ENCODE measurements around the gene CENPC. TPM values are rescaled to one million over a fixed set of nuclear protein-coding genes. Genes with fewer than 3 reads are reported as not detected.

Gene CENPC
- total RNA-seq (2014; rRNA removed; shearing (Covaris generic)) = 8.8 and 9.5 TPM in 2 replicates
- 5.2 and 5.4 TPM in 2 replicates for polyA plus RNA-seq (2015; cell fraction: cytosol; rRNA removed)
- 23.5 and 32.5 TPM in 2 replicates for polyA plus RNA-seq (2015; cell fraction: nucleus; rRNA removed)

GRCh38 chr4:67545199-67546003 lies at the start of gene CENPC:
TSS of gene CENPC (minus strand) at chr4:67545503. CDS start at chr4:67545355, 148 bp downstream.
- in situ Hi-C loops (cut with HindIII; ENCODE audit: low pct_unique_long_range_greater_than_20kb, low sequenced_read_pairs) = no loop called here

GRCh38 chr4:67593741-67594175 lies 48.5 kb upstream of the CENPC start:
- in situ Hi-C loops (cut with HindIII; ENCODE audit: low pct_unique_long_range_greater_than_20kb, low sequenced_read_pairs) = no loop called here
- DNase-seq (ENCODE audit: low read depth, low spot score) = no peak

More at GRCh38 chr4:67545199-67546003, at the start of gene CENPC:
- DNase-seq (ENCODE audit: low read depth, low spot score) = peak; percentile 96

- DNase-seq (ENCODE audit: low read depth, low spot score) = no peak
- in situ Hi-C loops (cut with HindIII; ENCODE audit: low pct_unique_long_range_greater_than_20kb, low sequenced_read_pairs) = no loop called here
These were observed 41.9 kb upstream of the CENPC start for GRCh38 chr4:67587156-67587555.

- DNase-seq (ENCODE audit: low read depth, low spot score) = peak; percentile 58
- in situ Hi-C loops (cut with HindIII; ENCODE audit: low pct_unique_long_range_greater_than_20kb, low sequenced_read_pairs) = no loop called here
These were observed 39.2 kb upstream of the CENPC start for GRCh38 chr4:67584496-67584895.

GRCh38 chr4:67581913-67582312 lies 36.6 kb upstream of the CENPC start:
- in situ Hi-C loops (cut with HindIII; ENCODE audit: low pct_unique_long_range_greater_than_20kb, low sequenced_read_pairs) = no loop called here
- DNase-seq (ENCODE audit: low read depth, low spot score) = no peak

GRCh38 chr4:67581208-67581857 lies 36.0 kb upstream of the CENPC start:
- DNase-seq (ENCODE audit: low read depth, low spot score) = no peak
- in situ Hi-C loops (cut with HindIII; ENCODE audit: low pct_unique_long_range_greater_than_20kb, low sequenced_read_pairs) = no loop called here

- DNase-seq (ENCODE audit: low read depth, low spot score) = no peak
- in situ Hi-C loops (cut with HindIII; ENCODE audit: low pct_unique_long_range_greater_than_20kb, low sequenced_read_pairs) = no loop called here
These were observed 35.3 kb upstream of the CENPC start for GRCh38 chr4:67580577-67580976.

- DNase-seq (ENCODE audit: low read depth, low spot score) = no peak
- in situ Hi-C loops (cut with HindIII; ENCODE audit: low pct_unique_long_range_greater_than_20kb, low sequenced_read_pairs) = no loop called here
These were observed 31.2 kb upstream of the CENPC start for GRCh38 chr4:67576538-67576937.

- no peak for DNase-seq (ENCODE audit: low read depth, low spot score)
- in situ Hi-C loops (cut with HindIII; ENCODE audit: low pct_unique_long_range_greater_than_20kb, low sequenced_read_pairs) = no loop called here
These were observed 30.8 kb upstream of the CENPC start for GRCh38 chr4:67576059-67576466.

GRCh38 chr4:67575232-67576058 lies 30.1 kb upstream of the CENPC start:
- no peak for DNase-seq (ENCODE audit: low read depth, low spot score)

GRCh38 chr4:67573193-67573592 lies 27.9 kb upstream of the CENPC start:
- in situ Hi-C loops (cut with HindIII; ENCODE audit: low pct_unique_long_range_greater_than_20kb, low sequenced_read_pairs) = no loop called here
- no peak for DNase-seq (ENCODE audit: low read depth, low spot score)

More at GRCh38 chr4:67575232-67576058, 30.1 kb upstream of the CENPC start:
- in situ Hi-C loops (cut with HindIII; ENCODE audit: low pct_unique_long_range_greater_than_20kb, low sequenced_read_pairs) = no loop called here

- in situ Hi-C loops (cut with HindIII; ENCODE audit: low pct_unique_long_range_greater_than_20kb, low sequenced_read_pairs) = no loop called here
- no peak for DNase-seq (ENCODE audit: low read depth, low spot score)
These were observed 26.7 kb upstream of the CENPC start for GRCh38 chr4:67571975-67572374.

- in situ Hi-C loops (cut with HindIII; ENCODE audit: low pct_unique_long_range_greater_than_20kb, low sequenced_read_pairs) = no loop called here
- DNase-seq (ENCODE audit: low read depth, low spot score) = no peak
These were observed 25.2 kb upstream of the CENPC start for GRCh38 chr4:67570537-67570936.

- in situ Hi-C loops (cut with HindIII; ENCODE audit: low pct_unique_long_range_greater_than_20kb, low sequenced_read_pairs) = no loop called here
- no peak for DNase-seq (ENCODE audit: low read depth, low spot score)
These were observed 23.5 kb upstream of the CENPC start for GRCh38 chr4:67568820-67569219.

GRCh38 chr4:67566335-67566734 lies 21.0 kb upstream of the CENPC start:
- in situ Hi-C loops (cut with HindIII; ENCODE audit: low pct_unique_long_range_greater_than_20kb, low sequenced_read_pairs) = no loop called here
- no peak for DNase-seq (ENCODE audit: low read depth, low spot score)

GRCh38 chr4:67565284-67565683 lies 20.0 kb upstream of the CENPC start:
- in situ Hi-C loops (cut with HindIII; ENCODE audit: low pct_unique_long_range_greater_than_20kb, low sequenced_read_pairs) = no loop called here
- no peak for DNase-seq (ENCODE audit: low read depth, low spot score)

- no peak for DNase-seq (ENCODE audit: low read depth, low spot score)
- in situ Hi-C loops (cut with HindIII; ENCODE audit: low pct_unique_long_range_greater_than_20kb, low sequenced_read_pairs) = no loop called here
These were observed 13.2 kb upstream of the CENPC start, which contains the start of gene STAP1 for GRCh38 chr4:67558493-67558892. TSS of gene STAP1 (plus strand) at chr4:67558727. CDS start at chr4:67558810, 83 bp downstream.

- DNase-seq (ENCODE audit: low read depth, low spot score) = no peak
- in situ Hi-C loops (cut with HindIII; ENCODE audit: low pct_unique_long_range_greater_than_20kb, low sequenced_read_pairs) = no loop called here
These were observed 11.1 kb upstream of the CENPC start for GRCh38 chr4:67556436-67556835.

All from SK-MEL-5 (cell line).